Thoracic aorta (tissue), 2 donors: ENCODE data around the gene H2AZ2. TPM values are rescaled to one million over a fixed set of nuclear protein-coding genes. Genes with fewer than 3 reads are reported as not detected.
"Not testable (repeated sequence)": the region's sequence is repeated elsewhere in the genome, so short reads cannot be mapped to it uniquely, and the experiment has no call there.

ENCODE experiments used
- ATAC-seq: fragments of 150-250 bp; one replicate; pipeline ENCODE4 v1.8.0; 2017; ENCODE audit warnings: low read depth; ENCODE audit not compliant: insufficient number of reproducible peaks, low FRiP score
- DNase-seq: peaks from one replicate; pipeline ENCODE4 v3.0.0-alpha.2; 2020; ENCODE audit warnings: low spot score
- H3K27ac ChIP-seq, 2 donors: fragments of 200-600 bp; sonication (generic); 1 replicate in 1 of 2; 2 replicates in 1 of 2; pipeline ENCODE4 v1.5.1; 2016; ENCODE audit warnings: mild to moderate bottlenecking in 2 of 2, moderate library complexity in 2 of 2
- H3K27me3 ChIP-seq: fragments of 200-600 bp; sonication (generic); replicated peaks from 2 replicates; pipeline ENCODE4 v1.6.0; 2016; ENCODE audit warnings: mild to moderate bottlenecking; ENCODE audit not compliant: insufficient read depth
- H3K36me3 ChIP-seq: fragments of 200-600 bp; sonication (generic); one replicate; pipeline ENCODE4 v1.5.1; 2016
- H3K4me1 ChIP-seq, 2 donors: fragments of 200-600 bp; sonication (generic); 1 replicate in 1 of 2; 2 replicates in 1 of 2; pipeline versions ENCODE4 v1.5.1 to v1.6.0; 2016; ENCODE audit warnings: low read depth in 2 of 2, mild to moderate bottlenecking in 1 of 2; ENCODE audit not compliant: control insufficient read depth in 1 of 2
- H3K4me3 ChIP-seq: fragments of 200-600 bp; sonication (generic); 2 replicates; pipeline ENCODE4 v1.5.1; 2016; ENCODE audit warnings: mild to moderate bottlenecking
- H3K9me3 ChIP-seq: fragments of 200-600 bp; sonication (generic); 2 replicates; pipeline ENCODE4 v1.5.1; 2016
- CTCF ChIP-seq: fragments of 200-600 bp; sonication (generic); IDR thresholded peaks from one replicate; pipeline ENCODE4 v1.5.1; 2019; ENCODE audit warnings: antibody characterized with exemption
- total RNA-seq, 2 donors: library from RNA; depleted of rRNA; stranded (reverse); fragments of >200 nt; gene quantifications; one replicate each; pipeline versions ENCODE4 v1.1.0 to v1.2.3, GENCODE V29; 2016

Gene H2AZ2
- total RNA-seq, 2 donors from 2014 or later = 103 to 111 TPM

- DNase-seq = no peak
- Histone ChIP-seq H3K27me3 (no peaks in the 10 kb centered on the region), H3K9me3 (no peaks in the 10 kb centered on the region), H3K36me3 (no peaks in the 10 kb centered on the region), H3K27ac (no peak overlapping the region), H3K4me3 (no peak overlapping the region), H3K4me1 (no peaks in the 10 kb centered on the region)
- TF ChIP-seq CTCF = no peak
- ATAC-seq = no peak
Observed at GRCh38 chr7:44867073-44867995, 19.4 kb upstream of the H2AZ2 start.

GRCh38 chr7:44861949-44862348 is 14.1 kb upstream of the H2AZ2 start:
- not testable (repeated sequence) for H3K36me3 ChIP-seq, ATAC-seq, H3K4me1 ChIP-seq, H3K9me3 ChIP-seq, H3K27me3 ChIP-seq, H3K4me3 ChIP-seq, DNase-seq, H3K27ac ChIP-seq

GRCh38 chr7:44858161-44858560 is 10.3 kb upstream of the H2AZ2 start:
- no peaks in the 10 kb centered on the region for H3K9me3 ChIP-seq
- H3K27ac ChIP-seq = no peak overlapping the region
- no peaks in the 10 kb centered on the region for H3K36me3 ChIP-seq
- peak; percentile 25 for TF ChIP-seq CTCF
- ATAC-seq (no peak), DNase-seq (no peak)
- no peak overlapping the region for H3K4me3 ChIP-seq
- no peaks in the 10 kb centered on the region for H3K27me3 ChIP-seq
- H3K4me1 ChIP-seq = no peaks in the 10 kb centered on the region

- TF ChIP-seq CTCF = no peak
- H3K4me3 ChIP-seq = no peak overlapping the region
- no peaks in the 10 kb centered on the region for H3K27me3 ChIP-seq
- DNase-seq = no peak
- H3K9me3 ChIP-seq = no peaks in the 10 kb centered on the region
- H3K4me1 ChIP-seq = no peaks in the 10 kb centered on the region
- no peaks in the 10 kb centered on the region for H3K36me3 ChIP-seq
- ATAC-seq = no peak
- no peak overlapping the region for H3K27ac ChIP-seq
Observed at GRCh38 chr7:44854644-44855364, 6.9 kb upstream of the H2AZ2 start.

DNA sequence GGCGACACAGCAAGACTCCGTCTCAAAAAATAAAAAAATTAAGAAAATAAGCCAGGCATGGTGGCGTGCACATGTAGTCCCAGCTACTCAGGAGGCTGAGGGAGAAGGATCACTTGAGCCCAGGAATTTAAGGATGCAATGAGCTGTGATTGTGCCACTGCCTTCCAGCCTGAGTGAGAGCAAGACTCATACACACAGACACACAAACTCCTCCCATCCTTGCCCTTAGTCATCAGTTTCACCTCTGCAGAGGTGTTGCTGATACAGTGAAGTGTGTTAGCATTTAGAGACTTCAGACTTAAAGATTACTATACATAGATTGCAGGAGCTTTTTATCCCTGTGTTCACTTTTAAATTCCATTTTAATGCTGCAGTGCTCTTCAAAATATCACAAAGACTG is 5.5 kb upstream of the H2AZ2 start:
- ATAC-seq (no peak), DNase-seq (no peak)
- H3K27me3 ChIP-seq = no peaks in the 10 kb centered on the region
- peaks cover 4 to 9% of the 10 kb centered on the region in 2 donors for H3K4me1 ChIP-seq
- H3K9me3 ChIP-seq = no peaks in the 10 kb centered on the region
- no peak overlapping the region for H3K27ac ChIP-seq
- no peaks in the 10 kb centered on the region for H3K36me3 ChIP-seq
- no peak overlapping the region for H3K4me3 ChIP-seq
- TF ChIP-seq CTCF = no peak
